HG03558 (cell line): Measurements from ENCODE around the gene MUC2.

ENCODE experiments used
- ATAC-seq: cut with Tn5 transposase; IDR thresholded peaks from one replicate; pipeline ENCODE4 v1.9.1; 2021; ENCODE audit warnings: moderate number of reproducible peaks; ENCODE audit not compliant: unreplicated experiment; ENCODE audit errors: extremely low read depth

MUC2 gene

DNA sequence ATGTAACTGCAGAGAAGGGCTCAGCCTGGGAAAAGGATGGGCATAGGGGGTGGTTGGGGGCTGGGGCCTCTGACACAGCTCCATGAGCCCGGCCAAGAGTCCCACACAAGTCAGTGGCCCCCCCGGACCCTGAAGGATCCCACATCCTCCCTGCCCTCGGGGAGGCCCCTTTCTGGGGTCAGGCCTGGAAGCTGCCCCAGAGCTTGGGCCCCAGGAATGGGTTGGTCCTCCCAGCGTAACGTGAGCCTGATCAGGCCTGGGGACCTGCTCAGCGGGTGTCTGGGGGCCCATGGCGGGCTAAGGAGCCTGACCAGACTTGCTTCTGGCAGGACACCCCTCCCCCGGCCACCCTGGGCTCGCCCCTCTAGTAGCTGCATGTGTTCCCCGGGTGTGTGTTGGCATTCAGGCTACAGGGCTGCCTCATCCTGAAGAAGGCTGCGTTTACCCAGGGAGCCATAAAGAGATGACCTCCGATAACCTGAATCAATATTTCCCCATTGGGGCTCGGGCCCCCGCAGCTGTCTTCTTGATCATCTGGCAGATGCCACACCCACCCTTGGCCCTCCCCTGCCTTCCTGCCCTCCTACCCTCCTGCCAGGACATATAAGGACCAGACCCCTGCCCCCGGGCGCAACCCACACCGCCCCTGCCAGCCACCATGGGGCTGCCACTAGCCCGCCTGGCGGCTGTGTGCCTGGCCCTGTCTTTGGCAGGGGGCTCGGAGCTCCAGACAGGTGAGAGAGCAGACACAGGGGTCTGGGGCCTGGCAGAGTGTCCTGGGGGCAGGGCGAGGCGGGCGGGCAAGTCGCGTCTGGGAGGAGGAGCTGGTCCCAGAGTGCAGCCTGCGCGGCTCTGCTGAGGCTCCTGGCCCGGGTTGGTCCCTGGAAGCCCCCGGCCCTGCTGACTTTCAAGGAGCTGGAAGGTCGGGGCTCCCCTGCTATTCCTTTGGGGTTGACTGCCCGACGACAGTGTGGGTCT lies at the start of gene MUC2:
Gene MUC2, plus strand, starts transcription at position 631 of the 978 bp plus-strand sequence.
- no peak for ATAC-seq

DNA sequence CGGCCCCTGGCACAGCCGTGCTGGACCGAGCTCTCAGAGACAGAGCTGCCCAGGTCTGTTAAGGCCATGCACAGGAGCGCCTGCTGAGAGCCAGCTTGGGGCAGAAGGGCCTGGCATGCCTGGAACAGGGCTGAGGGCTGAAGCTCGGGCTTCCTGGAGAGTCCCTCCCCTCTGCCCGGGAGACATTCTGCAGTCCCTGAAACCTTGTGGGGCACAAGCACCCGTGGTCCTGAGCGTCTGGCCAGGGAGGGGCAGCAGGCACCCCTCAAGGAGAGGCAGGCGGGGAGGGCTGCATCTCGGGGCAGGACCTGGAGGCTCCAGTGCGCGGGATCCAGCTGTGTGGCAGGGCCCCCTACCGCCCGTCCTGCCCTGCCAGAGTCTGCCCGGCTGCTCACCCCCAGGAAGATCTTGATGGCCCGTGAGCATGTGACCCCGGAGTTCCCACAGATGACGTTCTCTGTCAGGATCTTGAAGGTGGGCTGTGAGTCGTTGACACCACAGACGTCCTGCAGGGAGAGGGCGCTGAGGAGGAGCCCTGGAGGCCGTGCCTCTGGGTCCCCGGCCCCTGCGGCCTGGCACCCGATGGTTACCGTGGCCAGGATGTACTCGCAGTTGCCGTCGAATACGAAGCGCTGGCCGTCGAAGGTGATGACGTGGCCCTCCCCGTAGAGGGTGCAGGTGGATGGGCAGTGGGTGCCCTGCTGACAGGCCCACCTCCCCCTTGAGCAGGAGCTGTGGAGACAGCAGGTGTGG lies 49.1 kb upstream of the MUC2 start:
- no peak for ATAC-seq

DNA sequence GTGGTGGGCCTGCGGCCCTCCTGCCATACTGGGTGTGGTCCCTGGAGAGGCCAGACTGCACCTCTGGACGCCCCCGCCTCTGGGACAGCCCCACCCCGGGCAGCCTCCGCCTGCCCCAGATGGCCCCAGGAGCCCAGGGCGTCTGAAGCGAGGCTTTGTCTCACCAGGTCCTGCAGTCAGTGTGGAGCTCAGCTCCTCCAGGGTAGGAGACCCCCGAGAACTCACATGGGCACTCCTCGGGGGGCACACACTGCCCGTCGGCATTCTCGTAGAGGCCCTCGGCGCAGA lies 48.6 kb upstream of the MUC2 start:
- ATAC-seq = no peak

DNA sequence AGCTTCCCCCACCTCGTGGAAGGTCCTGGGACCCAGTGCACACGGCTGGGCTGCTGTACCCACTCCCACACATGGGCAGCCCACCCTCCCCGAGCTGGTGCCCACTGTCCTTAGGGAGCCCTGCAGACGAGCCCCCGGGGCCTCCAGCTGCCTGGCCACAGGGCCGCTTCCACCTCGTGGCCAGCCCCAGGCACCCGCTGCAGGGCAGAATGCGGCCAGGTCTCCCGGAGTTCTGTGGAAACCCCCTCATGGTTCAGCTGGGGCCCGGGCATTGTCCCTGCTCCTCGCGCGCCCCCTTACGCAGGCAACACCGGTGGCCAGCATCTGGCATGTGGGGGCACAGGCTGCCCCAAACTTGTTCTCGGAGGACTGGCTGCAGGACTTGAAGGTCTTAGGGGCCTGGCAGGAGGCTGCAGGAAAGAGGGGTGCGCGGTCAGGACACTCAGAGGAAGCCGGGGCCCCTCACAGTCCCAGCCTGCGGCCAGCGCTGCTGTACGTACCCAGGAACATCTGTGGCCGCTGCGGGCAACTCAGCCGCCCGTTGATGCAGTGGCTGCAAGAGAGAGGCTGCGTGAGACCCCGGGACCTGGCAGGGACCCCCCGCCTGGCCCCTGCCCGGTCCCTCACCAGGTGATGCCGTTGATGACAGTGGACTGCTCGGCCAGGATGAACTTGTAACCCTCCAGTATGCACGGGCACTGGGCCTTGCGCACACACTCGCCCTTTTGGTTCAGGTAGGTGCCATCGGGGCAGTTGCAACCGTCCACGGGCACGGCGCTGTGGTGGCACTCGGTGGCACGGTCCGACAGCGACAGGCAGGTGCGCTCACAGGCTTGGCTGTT lies 47.8 kb upstream of the MUC2 start:
- ATAC-seq = no peak

DNA sequence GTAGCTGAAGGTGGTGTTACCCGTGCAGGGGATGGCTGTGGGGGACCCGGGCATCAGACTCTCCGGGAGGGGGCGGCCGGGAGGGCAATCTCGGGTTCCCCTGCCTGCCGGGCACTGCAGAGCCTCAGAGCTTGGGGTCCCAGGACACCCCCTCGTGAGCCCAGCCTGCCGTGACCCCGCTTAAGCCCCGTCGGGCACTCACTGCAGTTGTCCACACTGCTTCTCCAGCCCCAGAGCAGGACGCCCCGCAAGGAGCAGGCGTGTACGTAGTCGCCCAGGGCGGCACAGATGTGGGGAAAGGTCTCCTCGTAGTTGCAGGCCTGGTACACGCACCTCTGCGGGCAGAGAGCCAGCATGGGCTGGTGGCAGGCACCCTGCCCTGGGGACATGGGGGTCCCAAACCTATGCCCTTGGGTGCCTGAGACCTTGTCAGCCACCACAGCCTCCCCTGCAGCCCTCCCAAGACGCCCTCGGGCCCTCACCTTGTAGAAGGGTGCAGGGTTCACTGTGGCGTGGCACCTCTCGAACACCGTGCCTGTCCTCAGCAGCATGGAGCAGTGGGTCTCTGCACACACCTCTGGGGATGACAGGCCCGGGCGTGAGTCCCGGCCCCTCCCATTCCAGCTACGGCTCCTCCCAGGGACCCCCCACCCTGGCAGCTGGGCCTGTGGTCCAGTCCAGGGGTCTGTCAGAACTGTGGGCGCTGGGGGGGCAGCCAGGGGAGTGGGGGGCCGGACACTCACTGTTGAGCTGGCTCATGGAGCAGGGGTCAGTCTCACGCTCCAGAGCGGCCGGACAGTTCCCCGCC lies 47.0 kb upstream of the MUC2 start:
- no peak for ATAC-seq

DNA sequence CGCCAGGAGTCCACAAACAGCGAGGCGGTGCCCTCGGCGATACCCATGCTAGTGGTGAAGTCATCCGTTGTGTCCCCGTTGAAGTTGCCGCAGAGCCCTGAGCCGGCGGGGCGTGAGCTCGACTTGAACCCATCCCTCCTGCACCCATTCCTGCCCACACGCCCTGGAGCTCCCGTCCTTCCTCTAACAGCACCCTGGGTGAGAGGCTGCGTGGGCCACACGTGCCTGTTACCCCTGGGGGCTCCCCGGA lies 46.5 kb upstream of the MUC2 start:
- ATAC-seq = no peak

DNA sequence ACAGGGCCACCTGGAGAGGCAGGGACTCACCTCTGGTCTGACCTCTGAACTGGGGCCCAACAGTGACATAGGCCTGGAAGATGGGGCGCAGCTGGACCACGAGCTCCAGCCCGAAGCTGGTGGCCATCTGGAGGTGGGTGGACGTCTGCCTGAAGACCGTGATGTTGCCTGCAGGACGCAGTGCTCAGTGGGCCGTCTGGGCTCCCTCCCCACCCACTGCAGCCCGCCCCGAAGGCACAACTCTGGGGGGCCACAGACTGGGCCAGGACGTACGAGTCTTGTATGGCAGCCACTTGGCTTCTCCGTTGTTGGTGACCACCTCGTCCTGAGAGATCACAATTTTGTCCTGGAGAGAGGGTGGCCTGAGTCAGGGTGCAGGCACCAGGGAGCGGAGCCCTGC lies 46.1 kb upstream of the MUC2 start:
- ATAC-seq = no peak

DNA sequence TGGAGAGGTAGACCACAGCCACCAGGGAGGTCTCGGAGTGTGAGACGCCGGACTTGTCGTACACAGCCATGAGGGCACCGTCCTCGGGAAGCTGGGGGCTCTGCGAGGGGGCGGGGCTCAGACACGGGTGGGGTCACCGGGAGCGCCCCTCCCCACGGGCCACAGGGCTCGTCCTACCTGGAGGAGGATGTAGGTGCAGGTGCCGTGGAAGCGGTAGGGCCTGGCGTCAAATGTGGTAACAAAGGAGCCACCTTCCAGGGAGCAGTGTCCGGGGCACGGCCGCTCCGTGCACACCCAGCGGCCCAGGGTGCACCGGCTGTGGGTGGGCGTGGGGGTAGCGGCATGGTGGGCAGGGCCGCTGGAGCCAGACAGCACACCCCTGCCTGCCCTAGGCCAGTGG lies 45.6 kb upstream of the MUC2 start:
- ATAC-seq = no peak

DNA sequence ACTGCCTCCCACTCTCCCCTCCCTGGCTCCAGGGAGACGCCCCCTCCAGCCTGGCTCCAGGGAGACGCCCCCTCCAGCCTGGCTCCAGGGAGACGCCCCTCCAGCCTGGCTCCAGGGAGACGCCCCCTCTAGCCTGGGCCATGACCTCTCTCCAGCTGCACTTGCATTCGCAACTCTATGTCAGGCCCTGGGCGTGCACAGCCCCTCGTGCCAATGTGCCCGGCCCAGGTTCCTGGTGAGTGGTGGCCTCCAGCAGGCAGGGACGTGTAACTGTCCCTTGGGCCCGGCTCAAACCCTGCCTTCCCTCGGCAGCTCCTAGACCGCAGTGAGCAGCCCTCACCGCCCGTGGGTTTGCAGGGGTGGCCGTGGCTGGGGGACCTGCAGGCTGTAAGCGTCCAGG lies 45.0 kb upstream of the MUC2 start:
- no peak for ATAC-seq

DNA sequence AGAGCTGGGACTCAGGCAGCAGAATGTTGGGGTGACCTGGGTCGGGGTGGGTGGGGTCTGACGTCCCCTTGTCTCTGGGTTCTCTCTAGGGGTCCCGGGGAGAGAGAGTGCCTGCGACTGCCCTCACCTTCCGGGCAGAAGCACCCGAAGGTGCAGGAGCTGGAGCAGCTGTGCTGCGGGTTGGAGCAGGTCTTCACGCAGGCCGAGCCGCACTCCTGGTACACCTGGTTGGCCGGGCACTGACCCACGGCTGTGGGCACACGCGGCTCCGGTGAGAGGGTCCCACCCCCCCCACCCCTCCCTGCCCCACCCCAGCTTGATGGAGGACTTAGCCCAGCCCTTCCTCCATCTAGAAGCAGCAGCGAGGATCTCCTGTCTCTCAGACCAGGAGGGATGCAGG lies 44.6 kb upstream of the MUC2 start:
- ATAC-seq = no peak

DNA sequence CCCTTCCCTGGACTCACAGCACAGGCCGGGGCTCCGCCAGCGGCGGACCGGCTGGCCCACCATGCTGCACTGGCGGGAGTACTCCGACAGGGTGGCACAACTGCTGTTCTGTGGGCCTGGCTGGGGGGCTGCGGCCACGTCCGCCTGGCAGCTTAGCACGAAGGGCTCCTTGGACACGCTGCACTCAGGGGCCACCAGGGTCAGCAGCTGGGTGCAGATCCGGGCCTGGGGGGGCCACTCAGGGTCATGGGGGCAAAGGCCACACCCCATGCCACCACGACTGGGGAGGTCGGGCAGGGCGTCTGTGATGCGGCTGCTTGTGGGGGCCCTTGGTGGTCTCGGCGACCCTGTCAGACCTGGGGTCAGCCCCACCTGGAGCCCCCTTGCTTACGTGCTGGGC lies 44.1 kb upstream of the MUC2 start:
- no peak for ATAC-seq

DNA sequence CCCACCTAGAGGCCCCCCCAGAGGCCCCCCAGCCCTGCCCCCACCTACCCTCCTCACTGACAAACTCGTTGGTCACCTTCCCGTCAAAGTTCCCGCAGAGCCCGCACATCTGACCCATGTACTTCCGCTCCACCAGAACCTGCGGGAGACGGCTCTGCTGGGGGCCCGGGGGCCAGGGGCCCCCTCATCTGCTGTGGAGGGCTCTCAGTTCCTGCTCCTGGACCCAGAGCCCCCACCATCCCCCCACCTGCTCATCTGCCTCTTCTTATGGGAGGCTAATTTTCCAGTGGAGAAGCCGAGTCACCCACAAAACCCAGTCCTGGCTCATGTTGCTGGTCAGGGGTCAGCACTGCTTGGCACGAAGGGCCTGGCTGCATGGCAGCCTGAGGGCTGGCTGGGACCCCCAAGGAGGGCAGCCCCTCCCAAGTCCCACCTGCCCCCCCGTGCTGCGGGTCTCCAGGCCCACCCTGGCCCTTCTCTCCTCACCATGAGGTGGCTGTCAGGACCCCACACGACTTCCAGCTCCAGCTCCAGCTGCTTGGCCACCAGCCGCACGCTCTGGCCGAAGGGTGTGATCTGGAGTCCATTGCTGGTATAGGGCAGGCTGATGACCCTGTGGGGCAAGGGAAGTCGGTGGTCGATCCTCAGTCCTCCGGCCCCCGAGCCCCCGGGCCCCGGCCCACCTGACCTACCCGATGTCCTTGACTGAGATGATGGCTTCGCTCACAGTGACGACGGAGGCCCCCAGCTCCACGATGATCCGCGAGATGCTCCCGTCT lies 43.4 kb upstream of the MUC2 start:
- no peak for ATAC-seq

DNA sequence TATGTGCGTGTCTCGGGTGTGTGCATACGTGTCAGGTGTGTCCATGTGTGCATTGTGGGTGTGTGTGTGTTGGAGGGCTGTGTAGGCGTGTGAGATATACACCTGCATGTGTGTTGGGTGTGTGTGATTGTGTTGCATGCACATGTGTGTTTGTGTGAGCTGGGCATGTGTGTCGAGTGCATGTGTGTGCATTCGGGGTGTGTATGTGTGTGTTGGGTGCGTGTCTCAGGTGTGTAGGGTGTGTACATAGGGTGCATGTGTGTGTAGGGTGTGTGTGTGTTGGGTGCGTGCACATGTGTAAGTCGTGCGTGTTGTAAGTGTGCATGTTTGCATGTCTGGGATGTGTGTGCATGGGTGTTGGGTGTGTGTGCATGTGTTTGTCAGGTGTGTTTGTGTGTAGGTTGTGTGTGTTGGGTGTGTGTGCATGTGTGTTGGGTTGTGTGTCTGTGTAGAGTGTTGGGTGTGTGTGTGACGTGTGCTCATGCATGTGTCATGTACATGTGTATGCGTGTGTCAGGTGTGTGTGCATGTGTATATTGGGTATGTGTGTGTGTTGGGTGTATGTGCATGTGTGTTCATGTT lies 42.3 kb upstream of the MUC2 start:
- ATAC-seq = no peak

DNA sequence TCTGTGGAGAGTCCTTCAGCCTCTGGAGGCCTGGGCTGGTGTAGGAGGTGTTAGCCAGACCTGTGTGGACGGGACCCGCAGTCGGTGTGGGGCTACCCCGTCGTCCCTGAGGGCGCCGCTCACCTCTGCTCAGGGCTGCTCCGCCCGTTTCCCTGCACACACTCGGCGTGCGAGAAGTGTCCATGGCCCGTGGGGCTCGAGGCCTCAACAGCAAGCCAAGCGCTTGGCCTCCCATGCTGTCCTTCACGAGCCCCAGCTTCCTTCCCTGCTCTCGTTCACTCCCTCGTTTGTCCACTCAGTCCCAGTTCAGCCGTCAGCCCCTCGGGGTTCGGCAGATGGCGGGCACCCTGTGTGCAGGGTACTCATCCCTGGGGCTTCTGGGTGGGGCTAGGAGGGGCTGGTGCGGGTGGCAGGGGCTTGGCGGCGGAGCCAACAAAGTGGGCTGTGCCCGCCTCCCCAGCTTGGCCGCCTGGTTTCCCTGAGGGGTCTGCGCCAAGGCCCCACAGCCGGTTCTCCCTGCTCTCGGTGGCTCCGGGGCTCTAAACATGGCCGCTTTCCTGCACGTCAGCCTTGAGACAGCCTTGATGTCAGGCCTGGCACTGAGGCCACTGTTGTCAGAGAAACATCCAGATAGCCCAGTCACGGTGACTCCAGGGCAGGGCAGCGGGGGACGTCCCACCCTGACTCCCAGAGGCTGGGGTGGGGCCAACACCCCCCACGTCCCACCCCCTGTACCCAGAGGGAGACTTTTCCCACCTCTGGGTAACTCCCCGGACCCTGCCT lies 41.5 kb upstream of the MUC2 start:
- ATAC-seq = no peak

DNA sequence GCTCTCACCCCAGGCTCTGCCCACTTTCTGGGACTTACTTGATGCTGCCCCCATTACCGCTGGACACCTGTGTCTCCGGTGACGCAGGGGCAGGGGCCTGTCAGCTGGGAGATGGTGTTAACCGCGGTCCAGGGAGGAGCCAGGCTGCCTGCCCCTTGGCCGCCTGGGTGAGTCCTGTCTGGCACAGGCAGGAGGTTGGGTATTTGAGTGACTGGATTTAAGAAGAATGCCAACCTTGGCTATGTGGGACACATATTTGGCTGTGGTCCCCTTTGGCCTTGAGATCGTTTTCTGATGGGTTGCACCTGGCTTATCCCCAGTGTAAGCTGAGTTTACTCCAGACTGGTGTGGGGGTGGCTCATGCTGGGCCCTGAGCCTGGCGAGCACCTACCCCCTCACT lies 40.7 kb upstream of the MUC2 start:
- no peak for ATAC-seq

DNA sequence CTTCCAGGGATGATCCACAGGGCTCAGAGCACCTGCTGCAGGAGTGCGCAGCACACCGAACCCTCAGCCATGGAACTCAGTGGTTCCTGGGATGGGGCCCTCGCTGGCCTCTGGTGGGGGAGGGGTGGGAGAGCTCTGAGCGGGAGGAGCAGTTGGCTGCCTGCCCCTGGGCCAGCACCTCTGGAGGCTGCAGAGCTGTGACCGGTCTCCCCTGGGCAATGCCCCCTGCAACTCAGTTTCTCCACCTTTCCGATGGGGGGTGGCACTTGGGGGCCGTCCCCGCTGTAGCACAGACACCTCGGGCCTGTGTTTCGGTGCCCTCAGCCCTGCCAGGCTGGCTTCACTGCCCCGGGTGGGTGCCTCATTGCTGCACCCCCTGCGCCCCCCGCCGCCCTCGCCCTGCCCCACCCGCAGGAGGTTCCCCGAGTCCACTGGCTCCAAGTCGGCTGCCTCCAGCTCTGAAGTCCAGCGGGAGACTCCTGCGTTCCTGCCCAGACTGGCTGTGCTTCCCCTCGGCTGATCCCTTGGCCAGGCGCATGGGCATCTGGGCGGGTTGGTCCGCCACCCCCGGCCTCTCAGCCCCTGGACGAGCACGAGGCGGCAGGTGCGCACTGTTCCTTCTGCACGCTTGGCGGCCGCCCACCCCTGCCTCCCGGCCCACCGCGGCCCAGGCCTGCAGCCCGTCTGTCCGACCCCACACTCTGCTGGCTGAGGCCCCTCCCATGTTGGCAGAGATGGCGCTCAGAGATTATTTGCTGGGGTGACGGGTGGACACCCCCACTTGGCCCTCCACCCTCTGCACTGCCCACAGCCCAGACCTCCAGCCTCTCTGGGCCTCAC lies 40.0 kb upstream of the MUC2 start:
- ATAC-seq = no peak

DNA sequence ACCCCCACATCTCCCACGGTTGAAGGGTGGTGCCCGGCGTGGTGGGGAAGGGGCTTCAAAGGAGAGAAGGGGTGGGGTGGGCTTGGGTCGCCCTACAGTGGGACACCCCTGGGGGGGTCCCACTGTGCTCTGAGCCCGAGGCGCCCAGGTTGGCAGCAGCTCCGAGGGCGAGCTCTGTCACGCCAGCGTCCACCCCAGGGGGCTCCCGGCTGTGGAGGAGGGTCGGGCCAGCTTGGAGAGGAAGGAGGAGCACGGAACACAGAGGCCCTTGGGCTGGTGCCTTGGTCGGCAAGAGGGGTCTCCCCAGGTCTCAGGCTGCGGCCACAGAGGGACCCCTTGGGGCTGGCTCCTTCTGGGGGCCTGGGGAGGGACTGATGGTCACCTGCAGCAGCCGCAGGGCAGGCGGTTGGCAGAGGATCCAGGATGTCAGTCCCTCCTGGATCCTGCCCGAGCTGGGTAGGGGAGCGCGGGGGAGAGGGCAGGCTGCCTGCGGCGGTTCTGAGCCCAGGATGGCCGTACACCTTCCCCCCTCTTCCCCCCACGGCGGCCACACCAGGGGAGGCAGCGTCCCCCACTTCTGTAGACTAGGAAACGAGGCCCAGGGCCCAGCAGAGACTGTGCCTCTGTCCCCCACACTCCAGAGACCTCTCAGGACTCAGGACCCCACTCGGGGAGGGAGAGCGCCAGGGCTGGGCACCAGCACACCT lies 38.9 kb upstream of the MUC2 start:
- ATAC-seq = no peak
